GM04504 (cell line): ENCODE measurements around the gene TNIK.

Experiments used
- DNase-seq: peaks from one replicate; pipeline ENCODE4 v3.0.0-alpha.2; 2012; ENCODE audit warnings: low read depth

Gene TNIK

GRCh38 chr3:171163101-171164066 lies 296.8 kb downstream of the TNIK start:
- no peak for DNase-seq

GRCh38 chr3:171160325-171160724 lies 299.9 kb downstream of the TNIK start:
- no peak for DNase-seq

- no peak for DNase-seq
Observed at GRCh38 chr3:171159822-171160157, 300.4 kb downstream of the TNIK start.

GRCh38 chr3:171159024-171159821 lies 301.0 kb downstream of the TNIK start:
- DNase-seq, result no peak

GRCh38 chr3:171157980-171158379 lies 302.2 kb downstream of the TNIK start:
- DNase-seq, result no peak

- DNase-seq, result no peak
Observed at GRCh38 chr3:171157286-171157685, 302.9 kb downstream of the TNIK start.

GRCh38 chr3:171156401-171157010 lies 303.7 kb downstream of the TNIK start:
- DNase-seq, result no peak

- no peak for DNase-seq
Observed at GRCh38 chr3:171155122-171155700, 305.0 kb downstream of the TNIK start.

GRCh38 chr3:171150945-171151344 lies 309.3 kb downstream of the TNIK start:
- DNase-seq, result no peak

- DNase-seq, result no peak
Observed at GRCh38 chr3:171149526-171150116, 310.6 kb downstream of the TNIK start.

- DNase-seq, result no peak
Observed at GRCh38 chr3:171145798-171146197, 314.4 kb downstream of the TNIK start.

GRCh38 chr3:171142985-171143384 lies 317.2 kb downstream of the TNIK start:
- DNase-seq, result no peak

GRCh38 chr3:171140246-171140645 lies 320.0 kb downstream of the TNIK start:
- DNase-seq, result no peak

- no peak for DNase-seq
Observed at GRCh38 chr3:171138027-171138426, 322.2 kb downstream of the TNIK start.

GRCh38 chr3:171135549-171135948 lies 324.7 kb downstream of the TNIK start:
- no peak for DNase-seq

- no peak for DNase-seq
Observed at GRCh38 chr3:171133796-171134569, 326.2 kb downstream of the TNIK start.

- no peak for DNase-seq
Observed at GRCh38 chr3:171133337-171133736, 326.9 kb downstream of the TNIK start.

GRCh38 chr3:171132873-171133272 lies 327.3 kb downstream of the TNIK start:
- DNase-seq, result peak; percentile 50

GRCh38 chr3:171129827-171130226 lies 330.4 kb downstream of the TNIK start:
- no peak for DNase-seq

- no peak for DNase-seq
Observed at GRCh38 chr3:171127611-171128010, 332.6 kb downstream of the TNIK start.
